Thyroid gland (tissue), 4 donors: ENCODE data around the gene DIPK2A. TPM values are rescaled to one million over a fixed set of nuclear protein-coding genes. Genes with fewer than 3 reads are reported as not detected.
A peak's percentile ranks its signal among the peaks of the same experiment; 100 is the strongest.

Experiments used
- DNase-seq, 2 donors: peaks; one replicate each; pipeline ENCODE4 v3.0.0-alpha.2; 2019
- H3K27ac ChIP-seq, 3 donors: fragments of 200-600 bp; sonication (generic); 1 replicate in 2 of 3; 2 replicates in 1 of 3; pipeline ENCODE4 v1.5.1; 2016 to 2019; ENCODE audit warnings: mild to moderate bottlenecking in 1 of 3, moderate library complexity in 1 of 3
- H3K27me3 ChIP-seq: fragments of 200-600 bp; sonication (generic); one replicate; pipeline ENCODE4 v1.5.1; 2019
- H3K36me3 ChIP-seq, 2 donors: fragments of 200-600 bp; sonication (generic); one replicate each; pipeline ENCODE4 v1.5.1; 2016 to 2019
- H3K4me1 ChIP-seq, 2 donors: fragments of 200-600 bp; sonication (generic); one replicate each; pipeline ENCODE4 v1.5.1; 2017 to 2019
- H3K4me3 ChIP-seq, 3 donors: fragments of 200-600 bp; sonication (generic); replicated peaks in 1 of 3; 1 replicate in 2 of 3; 2 replicates in 1 of 3; pipeline ENCODE4 v1.5.1; 2016; ENCODE audit warnings: mild to moderate bottlenecking in 1 of 3
- H3K9me3 ChIP-seq: fragments of 200-600 bp; sonication (generic); one replicate; pipeline ENCODE4 v1.5.1; 2017
- POLR2A ChIP-seq, 2 donors: fragments of 450-650 bp; IDR thresholded peaks; one replicate each; pipeline ENCODE4 v1.6.1; 2017; ENCODE audit warnings: antibody characterized with exemption in 2 of 2, mild to moderate bottlenecking in 2 of 2, moderate library complexity in 1 of 2
- WGBS, 2 donors: methylation state at CpG; one replicate each; pipeline ENCODE4 v1.1.5; 2017; 5-methylcytosine and 5-hydroxymethylcytosine counted together
- intact Hi-C: fragments of 100-400 bp; cut with DNase I; formaldehyde crosslinking; loops from one replicate; pipeline ENCODE4 v1.15.1; 2023
- total RNA-seq, 4 donors: library from RNA; depleted of rRNA; stranded (reverse); fragments of >200 nt; gene quantifications; one replicate each; pipeline ENCODE4 v1.2.3, GENCODE V29; 2016
- TF ChIP-seq, protein P1 (sequence below), 6 experiments: fragments of 200-600 bp in 3 of 6; fragments of 450-650 bp in 3 of 6; sonication (generic) in 3 of 6; IDR thresholded peaks; one replicate each; pipeline ENCODE4 v1.5.1; 2016 to 2019; ENCODE audit warnings: antibody characterized with exemption in 6 of 6, mild to moderate bottlenecking in 2 of 6, inconsistent platforms in 1 of 6, moderate library complexity in 1 of 6

Gene DIPK2A
- total RNA-seq, 4 donors from 2014 or later: 26.5 to 35.7 (median 28.9) TPM

DNA sequence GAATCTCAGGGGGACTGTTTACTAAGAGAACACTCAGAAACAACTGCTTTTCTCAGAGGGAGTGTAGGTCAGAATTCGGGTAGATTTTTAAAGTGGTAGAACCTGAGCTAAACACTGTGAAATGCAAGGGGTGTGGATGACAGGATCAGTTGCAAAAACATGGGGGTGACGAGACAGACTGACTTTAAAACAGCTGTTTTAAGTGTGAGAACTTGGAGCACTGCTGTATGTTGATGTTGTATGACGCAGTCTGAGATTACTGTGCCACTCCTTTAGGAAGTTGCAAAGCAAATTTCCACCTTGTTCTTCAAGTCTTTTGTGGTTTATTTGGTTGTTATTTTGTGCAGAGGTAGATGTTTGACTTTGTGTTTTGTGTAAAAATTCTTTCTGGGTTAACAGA is 36.8 kb upstream of the DIPK2A start:
- no peak for DNase-seq
- H3K36me3 ChIP-seq: no peaks in the 10 kb centered on the region
- H3K27ac ChIP-seq: peak overlapping the region in 1 of 3 donors; percentile 52
- H3K27me3 ChIP-seq: no peaks in the 10 kb centered on the region
- WGBS, 2 donors: 32 to 34% methylated on average over 3 of the region's 3 CpGs
- intact Hi-C loops: no loop called here
- no peaks in the 10 kb centered on the region for H3K9me3 ChIP-seq
- H3K4me1 ChIP-seq: peaks cover 4 to 5% of the 10 kb centered on the region in 2 donors
- TF ChIP-seq, protein P1, sequence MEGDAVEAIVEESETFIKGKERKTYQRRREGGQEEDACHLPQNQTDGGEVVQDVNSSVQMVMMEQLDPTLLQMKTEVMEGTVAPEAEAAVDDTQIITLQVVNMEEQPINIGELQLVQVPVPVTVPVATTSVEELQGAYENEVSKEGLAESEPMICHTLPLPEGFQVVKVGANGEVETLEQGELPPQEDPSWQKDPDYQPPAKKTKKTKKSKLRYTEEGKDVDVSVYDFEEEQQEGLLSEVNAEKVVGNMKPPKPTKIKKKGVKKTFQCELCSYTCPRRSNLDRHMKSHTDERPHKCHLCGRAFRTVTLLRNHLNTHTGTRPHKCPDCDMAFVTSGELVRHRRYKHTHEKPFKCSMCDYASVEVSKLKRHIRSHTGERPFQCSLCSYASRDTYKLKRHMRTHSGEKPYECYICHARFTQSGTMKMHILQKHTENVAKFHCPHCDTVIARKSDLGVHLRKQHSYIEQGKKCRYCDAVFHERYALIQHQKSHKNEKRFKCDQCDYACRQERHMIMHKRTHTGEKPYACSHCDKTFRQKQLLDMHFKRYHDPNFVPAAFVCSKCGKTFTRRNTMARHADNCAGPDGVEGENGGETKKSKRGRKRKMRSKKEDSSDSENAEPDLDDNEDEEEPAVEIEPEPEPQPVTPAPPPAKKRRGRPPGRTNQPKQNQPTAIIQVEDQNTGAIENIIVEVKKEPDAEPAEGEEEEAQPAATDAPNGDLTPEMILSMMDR (IDR thresholded peaks at IDR 0.05): no peak
- no peak for TF ChIP-seq POLR2A (IDR thresholded peaks at IDR 0.05)
- H3K4me3 ChIP-seq: no peak overlapping the region

DNA sequence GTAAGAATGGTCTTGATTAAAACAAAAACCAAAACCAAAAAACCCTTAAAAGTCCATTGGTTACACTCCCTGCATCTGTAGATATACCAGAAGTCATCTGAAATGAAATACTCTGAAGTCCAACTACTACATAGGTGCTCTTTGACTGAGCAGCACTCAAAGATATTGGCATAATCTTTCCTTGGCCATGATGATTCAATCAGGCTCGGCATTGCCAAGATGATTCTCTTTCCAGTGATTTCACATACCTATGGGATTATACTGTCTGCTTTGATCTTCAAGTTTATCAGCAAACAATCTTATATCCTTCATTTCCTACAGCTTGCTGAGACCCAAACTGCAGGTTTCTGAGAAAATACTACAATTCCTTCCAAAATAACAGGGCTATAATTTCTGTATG is 35.9 kb upstream of the DIPK2A start:
- no peaks in the 10 kb centered on the region for H3K9me3 ChIP-seq
- no peak overlapping the region for H3K4me3 ChIP-seq
- peaks cover 4 to 5% of the 10 kb centered on the region in 2 donors for H3K4me1 ChIP-seq
- no peaks in the 10 kb centered on the region for H3K36me3 ChIP-seq
- no peaks in the 10 kb centered on the region for H3K27me3 ChIP-seq
- intact Hi-C loops: no loop called here
- WGBS, 2 donors: 62 to 74% methylated on average over 1 of the region's 1 CpG
- TF ChIP-seq, protein P1 (IDR thresholded peaks at IDR 0.05): no peak
- no peak for TF ChIP-seq POLR2A (IDR thresholded peaks at IDR 0.05)
- peak overlapping the region in 1 of 3 donors; percentile 52 for H3K27ac ChIP-seq
- DNase-seq: no peak

DNA sequence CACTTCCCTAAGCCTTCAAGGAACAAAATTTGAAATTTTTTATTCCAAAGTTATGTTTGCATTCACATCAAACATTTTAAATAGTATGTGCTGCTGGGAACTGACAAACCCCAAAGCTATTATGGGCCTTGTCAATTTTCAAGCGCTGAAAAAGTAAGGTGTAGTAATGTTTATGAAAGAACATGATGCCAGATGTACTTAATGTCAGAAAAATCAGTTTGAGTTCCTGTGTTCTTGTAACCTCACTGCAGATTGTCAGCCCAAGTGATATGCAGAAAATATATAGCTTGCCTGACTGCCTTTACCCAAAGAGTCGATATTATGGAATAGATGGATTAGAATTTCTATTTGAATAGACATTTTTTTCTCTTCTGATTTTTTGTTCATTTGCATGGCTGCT is 20.8 kb upstream of the DIPK2A start:
- no peak for DNase-seq
- Histone ChIP-seq H3K4me3 (no peak overlapping the region), H3K27me3 (no peaks in the 10 kb centered on the region), H3K9me3 (no peaks in the 10 kb centered on the region), H3K27ac (no peak overlapping the region), H3K4me1 (no peaks in the 10 kb centered on the region), H3K36me3 (no peaks in the 10 kb centered on the region)
- intact Hi-C loops: loop anchor here (10.0 kb wide), 1 partner anchor 176 kb away; no protein-coding TSS in a partner anchor
- 92 to 95% methylated on average over 2 of the region's 2 CpGs for WGBS, 2 donors
- TF ChIP-seq, protein P1 (IDR thresholded peaks at IDR 0.05): no peak
- no peak for TF ChIP-seq POLR2A (IDR thresholded peaks at IDR 0.05)

DNA sequence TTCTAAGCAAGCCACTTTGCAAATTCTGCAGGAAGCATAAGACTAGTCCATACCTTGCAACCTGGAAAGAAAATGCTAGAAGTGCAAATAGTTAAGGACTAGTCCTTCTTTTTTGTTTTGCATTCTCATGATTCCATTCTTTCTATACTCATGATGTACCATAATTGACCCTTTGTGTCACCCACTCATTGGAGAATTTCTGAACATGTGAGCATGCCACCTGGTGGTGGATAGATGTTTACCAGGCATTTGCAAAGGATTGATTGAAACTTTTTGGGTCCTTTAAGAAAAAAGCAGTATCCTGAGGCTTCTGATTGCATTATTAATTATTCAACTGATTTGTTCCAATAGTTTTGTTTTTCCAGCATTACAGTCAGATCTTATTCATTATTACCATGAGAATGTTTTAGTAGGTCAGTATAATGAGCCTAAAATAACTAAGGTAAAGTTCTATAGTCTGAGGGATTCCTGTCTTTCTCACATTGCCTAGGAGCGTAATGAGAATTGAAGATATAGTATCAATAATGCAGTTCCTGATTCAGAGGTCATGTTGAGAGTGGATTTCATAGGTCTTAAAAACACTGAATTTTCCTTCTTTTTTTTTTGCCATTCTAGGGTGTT is 20.2 kb upstream of the DIPK2A start:
- Histone ChIP-seq H3K27me3 (no peaks in the 10 kb centered on the region), H3K36me3 (no peaks in the 10 kb centered on the region), H3K4me1 (no peaks in the 10 kb centered on the region), H3K27ac (no peak overlapping the region), H3K4me3 (no peak overlapping the region), H3K9me3 (no peaks in the 10 kb centered on the region)
- TF ChIP-seq, protein P1 (IDR thresholded peaks at IDR 0.05): peak in 5 of 6 experiments; percentile 39 to 68 (median 60)
- TF ChIP-seq POLR2A (IDR thresholded peaks at IDR 0.05): no peak
- intact Hi-C loops: loop anchor here (10.0 kb wide), 1 partner anchor 177 kb away; no protein-coding TSS in a partner anchor
- DNase-seq: peak in 1 of 2 donors; percentile 33
- 95% methylated on average over 1 of the region's 1 CpG for WGBS, 2 donors

DNA sequence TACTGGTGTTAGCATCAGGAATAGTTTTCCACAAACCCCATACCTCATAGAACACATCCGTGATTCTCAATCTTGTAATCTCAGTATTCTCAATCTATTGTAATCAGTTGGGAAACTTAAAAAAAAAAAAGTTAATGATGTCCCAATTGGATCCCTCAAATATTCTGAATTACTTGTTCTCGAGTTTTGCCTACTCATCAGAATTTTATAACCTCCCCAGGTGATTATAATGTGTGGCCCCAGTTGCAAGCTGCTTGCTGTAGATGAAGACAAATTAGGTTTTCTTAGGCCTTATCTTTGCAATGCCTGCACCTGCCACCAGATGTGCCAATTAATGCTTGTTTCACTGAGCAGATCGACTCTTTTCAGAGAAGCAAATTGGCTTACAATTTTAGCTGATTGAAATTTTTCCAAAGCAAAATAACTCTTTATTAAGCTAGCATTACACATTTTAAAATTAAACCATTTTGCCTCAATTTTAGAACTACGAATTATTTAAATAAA is 19.0 kb upstream of the DIPK2A start:
- intact Hi-C loops: loop anchor here (10.0 kb wide), 1 partner anchor 178 kb away; no protein-coding TSS in a partner anchor
- Histone ChIP-seq H3K27ac (no peak overlapping the region), H3K4me1 (no peaks in the 10 kb centered on the region), H3K4me3 (no peak overlapping the region), H3K36me3 (no peaks in the 10 kb centered on the region), H3K27me3 (no peaks in the 10 kb centered on the region), H3K9me3 (no peaks in the 10 kb centered on the region)
- no peak for DNase-seq
- TF ChIP-seq, protein P1 (IDR thresholded peaks at IDR 0.05): no peak
- TF ChIP-seq POLR2A (IDR thresholded peaks at IDR 0.05): no peak
- 75 to 84% methylated on average over 4 of the region's 4 CpGs for WGBS, 2 donors
